MV-4-11 (cell line): Measurements from ENCODE around the gene MGA.

Experiments
- DNase-seq: peaks from one replicate; lab custom pipeline; 2025; lab: John Stamatoyannopoulos, UW

MGA gene

GRCh38 chr15:41783296-41783695, 123.1 kb downstream of the MGA start:
- no peak for DNase-seq

GRCh38 chr15:41788262-41788661, 128.1 kb downstream of the MGA start:
- DNase-seq: no peak

- DNase-seq: no peak
Observed at GRCh38 chr15:41789236-41789635, 129.0 kb downstream of the MGA start.

GRCh38 chr15:41789662-41790061, 129.5 kb downstream of the MGA start:
- no peak for DNase-seq

- no peak for DNase-seq
Observed at GRCh38 chr15:41790169-41790568, 130.0 kb downstream of the MGA start.

GRCh38 chr15:41790756-41791546, 130.7 kb downstream of the MGA start:
- DNase-seq: peak; percentile 40

DNA sequence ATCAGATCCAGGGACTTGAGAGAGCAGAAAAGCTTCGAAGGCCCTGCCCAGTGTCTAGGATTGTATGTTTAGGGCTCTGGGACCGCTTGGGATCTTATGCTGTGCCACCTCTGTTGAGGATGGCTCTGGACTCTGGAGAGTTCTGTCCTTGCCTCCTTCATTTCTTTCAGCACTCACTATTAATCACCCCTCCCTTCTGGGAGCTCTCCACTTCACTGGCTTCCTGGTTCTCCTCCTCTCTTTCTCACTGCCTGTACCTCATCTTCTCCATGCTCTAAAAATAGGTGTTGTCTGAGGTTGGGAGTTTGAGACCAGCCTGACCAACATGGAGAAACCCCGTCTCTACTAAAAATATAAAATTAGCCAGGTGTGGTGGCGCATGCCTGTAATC, 131.3 kb downstream of the MGA start:
- no peak for DNase-seq

DNA sequence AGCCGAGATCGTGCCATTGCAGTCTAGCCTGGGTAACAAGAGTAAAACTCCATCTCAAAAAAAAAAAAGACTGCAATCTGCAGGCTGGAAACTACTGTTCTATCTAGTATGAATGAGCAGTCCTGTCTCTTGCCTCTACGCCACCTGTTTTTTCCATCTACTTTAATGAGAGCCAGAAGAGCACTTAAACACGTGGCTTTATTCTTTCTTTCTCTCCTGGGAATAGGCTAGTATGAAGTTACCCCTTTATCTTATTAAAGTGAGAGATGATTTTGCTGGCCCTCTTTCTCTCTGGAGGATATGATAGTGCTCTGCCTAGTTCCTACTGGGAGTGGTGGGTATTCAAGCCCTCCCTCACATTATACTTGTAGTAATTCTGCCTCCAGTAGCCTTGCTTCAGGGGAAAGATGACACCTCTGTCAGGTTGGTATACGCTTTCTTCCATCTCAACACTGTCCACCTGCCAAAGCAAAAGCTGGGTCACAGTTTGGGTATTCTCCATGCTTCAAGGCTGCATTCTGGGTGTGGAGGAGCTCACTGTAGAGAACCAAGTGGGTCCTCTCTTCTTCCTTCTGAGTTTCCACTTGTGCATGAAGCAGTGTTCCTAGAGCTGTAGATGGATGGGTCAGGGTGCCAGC, 131.9 kb downstream of the MGA start:
- DNase-seq: no peak

DNA sequence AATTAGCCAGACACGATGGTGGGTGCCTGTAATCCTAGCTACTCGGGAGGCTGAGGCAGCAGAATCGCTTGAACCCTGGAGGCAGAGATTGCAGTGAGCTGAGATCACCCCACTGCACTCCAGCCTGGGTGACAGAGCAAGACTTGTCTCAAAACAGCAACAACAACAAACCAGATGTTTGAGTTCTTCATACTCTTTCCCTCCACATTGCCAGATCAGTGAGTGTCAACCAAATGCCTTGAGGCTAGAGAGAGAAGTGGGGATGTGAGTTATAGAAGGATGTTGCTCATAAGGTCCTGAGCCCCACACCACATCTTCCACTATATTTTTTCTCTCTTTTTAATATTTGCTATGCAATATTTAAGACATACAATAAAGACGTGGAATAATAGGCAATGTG, 133.9 kb downstream of the MGA start:
- DNase-seq: no peak

DNA sequence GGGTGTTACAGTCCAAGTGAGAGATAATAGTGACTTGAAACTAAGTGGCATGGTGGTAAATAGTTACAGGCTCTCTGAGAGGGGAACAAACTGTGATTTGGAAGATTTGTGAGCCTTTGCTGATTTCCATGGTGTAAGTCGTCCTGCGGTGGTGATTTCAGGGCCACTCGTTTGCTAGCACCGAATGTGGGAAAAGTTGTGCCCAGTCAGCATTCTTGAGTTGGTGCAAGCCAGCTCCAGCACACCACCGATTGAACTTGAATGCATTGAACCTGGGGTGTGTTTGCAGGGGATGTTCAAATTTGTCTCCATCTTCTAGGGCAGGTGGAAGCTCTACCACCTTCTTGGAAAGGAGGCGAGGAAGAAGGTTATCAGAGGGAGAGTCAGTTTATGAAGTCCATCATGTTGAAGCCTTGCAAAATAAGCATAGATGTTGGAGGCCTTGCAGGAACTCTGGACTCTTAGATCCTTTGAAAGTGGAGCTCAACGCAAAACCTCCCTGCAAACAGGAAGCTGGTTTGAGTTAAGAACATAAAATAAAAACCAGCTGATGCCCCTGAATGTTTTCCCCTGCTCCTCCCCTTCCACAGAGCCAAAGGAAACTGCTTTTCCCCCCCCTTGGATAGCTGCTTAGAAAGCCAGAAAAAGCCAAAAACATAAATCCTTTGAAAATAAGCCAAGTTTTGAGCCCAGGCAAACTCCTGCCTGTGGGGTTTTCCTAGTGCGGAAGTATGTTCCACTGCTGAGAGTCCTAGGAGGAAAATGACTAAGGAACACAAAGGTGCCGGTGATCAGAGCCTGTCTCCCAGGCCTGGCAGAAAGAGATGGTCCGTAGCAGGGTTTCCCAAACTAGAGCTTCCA, 136.0 kb downstream of the MGA start:
- DNase-seq: no peak

DNA sequence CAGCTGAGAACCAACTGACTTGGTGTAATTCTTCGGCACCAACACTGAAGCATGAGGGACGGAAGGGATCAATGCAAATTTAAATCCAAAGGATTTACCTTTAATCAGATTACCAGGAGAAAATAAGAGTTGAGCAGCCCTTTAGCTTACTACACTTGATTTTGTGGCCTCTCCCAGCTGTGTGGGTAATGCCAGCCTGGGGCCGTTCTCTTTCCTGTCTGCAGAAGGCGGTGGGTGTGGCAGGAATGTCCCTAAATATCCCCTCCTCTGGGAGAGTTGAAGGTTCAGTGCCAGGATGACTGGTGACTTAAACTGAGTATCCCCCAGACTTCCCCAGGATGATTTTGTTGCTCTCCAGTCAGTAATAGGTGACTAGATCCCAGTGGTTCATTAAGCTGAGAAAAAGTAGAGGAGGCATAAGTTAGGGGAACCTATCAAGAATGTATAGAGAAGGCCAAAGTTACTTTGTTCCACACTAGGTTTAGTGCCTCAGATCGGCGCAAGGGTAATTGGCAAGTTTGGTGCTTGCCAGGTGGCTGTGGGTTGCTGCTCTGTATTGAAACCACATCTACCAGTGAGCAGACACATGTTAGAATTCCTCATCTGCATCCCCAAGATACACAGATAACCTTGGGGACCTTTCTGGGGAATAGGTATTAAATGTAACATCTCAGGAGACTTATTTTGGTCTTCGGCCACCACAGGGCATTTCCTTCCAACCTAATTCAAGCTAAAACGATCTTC, 137.2 kb downstream of the MGA start:
- no peak for DNase-seq

- no peak for DNase-seq
Observed at GRCh38 chr15:41798607-41799487, 138.6 kb downstream of the MGA start.

DNA sequence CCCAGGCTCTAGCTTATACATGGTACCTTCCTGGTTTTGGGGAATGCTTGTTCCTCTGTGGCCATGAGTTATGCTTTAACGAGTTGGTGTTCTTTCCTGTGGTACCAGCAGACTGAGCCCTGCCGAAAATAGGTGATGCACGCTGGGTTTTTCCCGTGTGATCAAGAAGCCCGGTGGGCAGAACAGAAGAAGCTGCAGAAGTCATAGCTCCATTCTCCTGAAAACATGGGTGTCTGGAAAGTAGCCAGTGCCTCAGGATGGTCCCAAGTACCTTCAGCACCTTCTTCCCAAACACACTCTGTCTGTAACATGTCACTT, 139.2 kb downstream of the MGA start:
- no peak for DNase-seq

- no peak for DNase-seq
Observed at GRCh38 chr15:41801185-41801584, 141.0 kb downstream of the MGA start.

DNA sequence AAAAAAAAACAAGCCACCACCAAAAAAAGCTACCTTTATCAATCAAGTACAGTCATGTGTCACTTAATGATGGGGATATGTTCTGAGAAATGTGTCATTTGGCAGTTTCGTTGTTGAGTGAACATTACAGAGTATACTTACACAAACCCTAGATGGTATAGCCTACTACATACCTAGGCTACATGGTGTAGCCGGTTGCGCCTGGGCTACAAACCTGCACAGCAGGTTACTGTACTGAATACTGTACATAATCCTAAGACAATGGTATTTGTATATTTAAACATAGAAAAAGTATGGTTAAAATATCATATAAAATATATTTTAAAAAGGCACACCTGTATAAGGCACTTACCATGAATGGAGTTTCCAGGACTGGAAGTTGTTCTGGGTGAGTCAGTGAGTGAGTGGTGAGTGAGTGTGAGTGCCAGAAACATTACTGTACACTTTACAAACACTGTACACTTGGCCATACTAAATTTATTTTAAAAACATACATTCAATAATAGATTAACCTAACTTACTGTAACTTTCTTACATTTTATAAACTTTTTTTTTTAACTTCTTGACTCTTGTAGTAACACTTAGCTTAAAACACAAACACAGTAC, 141.7 kb downstream of the MGA start:
- no peak for DNase-seq

DNA sequence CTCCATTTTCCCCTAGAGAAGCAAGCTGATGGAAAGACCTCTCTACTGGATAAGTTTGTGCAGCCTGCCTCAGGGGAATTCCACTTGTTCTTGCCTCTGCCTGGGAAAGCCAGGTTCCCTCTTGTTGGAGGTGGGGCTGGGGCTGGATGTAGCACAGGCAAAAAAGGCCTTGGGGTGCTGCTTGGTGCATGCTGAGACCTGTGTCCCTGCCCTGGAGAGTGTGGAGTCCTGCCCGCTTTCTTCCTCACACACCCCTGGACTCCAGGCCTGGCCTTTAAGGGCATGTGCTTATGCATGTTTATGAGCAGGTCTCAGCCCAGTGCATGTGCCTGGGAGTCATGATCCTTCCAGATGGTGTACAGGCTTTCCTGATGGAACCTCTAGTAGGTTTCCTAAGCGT, 144.2 kb downstream of the MGA start:
- DNase-seq: no peak

- no peak for DNase-seq
Observed at GRCh38 chr15:41804916-41805666, 144.9 kb downstream of the MGA start.

DNA sequence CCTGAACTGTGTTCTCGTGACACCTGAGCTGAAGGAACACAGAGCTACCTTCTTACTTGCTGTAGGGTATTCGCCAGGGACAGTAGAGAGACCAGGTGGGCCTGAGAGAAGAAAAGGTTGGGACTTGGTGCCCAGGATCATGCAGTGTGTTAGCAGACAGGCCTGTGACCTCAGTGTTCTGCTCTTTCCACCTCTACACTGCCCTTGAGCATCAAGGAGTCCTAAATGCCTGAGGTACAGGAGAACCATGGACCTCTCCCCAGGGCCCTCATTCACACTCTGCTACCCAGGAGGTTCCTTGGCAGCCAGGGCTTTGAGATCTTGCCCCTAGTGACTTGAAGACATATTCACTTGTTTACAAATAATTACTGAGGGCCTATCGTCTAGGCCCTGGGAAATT, 145.5 kb downstream of the MGA start:
- DNase-seq: no peak

DNA sequence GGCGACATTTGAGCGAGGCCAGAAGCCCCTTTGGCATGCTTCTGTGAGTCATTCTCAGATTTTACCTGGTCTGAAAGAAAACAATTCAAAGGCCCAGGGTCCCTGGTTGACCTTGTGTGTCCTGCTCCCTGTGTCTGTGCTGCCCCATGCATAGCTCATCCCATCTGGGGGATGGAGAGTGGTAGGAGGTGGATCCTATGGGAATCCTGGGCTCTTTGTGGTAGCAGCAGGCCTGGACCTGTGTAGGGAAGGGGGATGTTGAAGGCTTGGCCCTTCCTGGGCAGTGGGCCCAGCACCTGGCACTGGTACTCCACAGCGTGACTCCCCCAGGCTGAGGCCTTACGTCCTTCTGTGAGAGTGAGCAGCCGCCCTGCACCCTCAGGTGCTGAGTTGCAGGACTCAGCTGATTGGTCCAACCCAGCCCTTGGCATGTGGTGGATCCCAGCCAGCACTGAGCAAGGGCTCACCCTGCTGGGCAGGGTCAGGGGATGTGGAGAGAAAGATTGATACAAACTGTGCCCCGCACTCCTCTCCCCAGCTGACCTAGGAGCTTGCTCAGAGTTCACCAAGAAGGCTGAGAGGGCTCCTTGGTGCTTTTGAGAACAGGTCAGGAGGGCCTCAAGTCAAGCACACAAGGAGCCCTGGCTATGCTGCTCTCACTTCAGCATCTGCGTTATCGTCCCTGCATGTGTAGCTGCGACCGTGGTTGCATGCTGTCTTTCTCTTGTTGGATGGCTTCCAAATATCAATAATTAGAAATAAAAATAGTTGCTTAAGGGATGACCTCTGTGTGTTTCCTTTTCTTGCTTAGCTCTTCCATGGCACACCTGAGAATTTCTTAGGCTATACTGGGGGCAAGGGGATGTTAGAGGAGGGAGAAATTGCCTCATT, 146.3 kb downstream of the MGA start:
- no peak for DNase-seq
